PC-9 (cell line): ENCODE results near the gene CDKN1B. TPM values are rescaled to one million over a fixed set of nuclear protein-coding genes. Genes with fewer than 3 reads are reported as not detected.

ENCODE experiments used
- BruUV-seq: library from RNA; stranded (reverse); fragments of 400-500 nt; replicated peaks from 2 replicates; lab custom pipeline; 2021; lab: Mats Ljungman, UMichigan
- CTCF ChIA-PET: fragments of 300-600 bp; sonication (Branson Sonifier 250); formaldehyde crosslinking; loops from one replicate; lab custom pipeline; 2022; ENCODE audit warnings: antibody characterized with exemption; lab: Charles Lee
- POLR2A ChIA-PET: fragments of 300-600 bp; sonication (Branson Sonifier 250); formaldehyde crosslinking; loops from one replicate; lab custom pipeline; 2022; ENCODE audit warnings: antibody characterized with exemption; ENCODE audit not compliant: unreplicated experiment; lab: Charles Lee
- DNase-seq, 2 experiments: peaks; one replicate each; pipeline versions ENCODE4 v3.0.0 to v3.0.0-alpha.2; 2015 to 2022; ENCODE audit warnings: mixed read lengths in 1 of 2
- H2AFZ ChIP-seq: fragments of 200-600 bp; sonication (generic); 2 replicates; pipeline ENCODE4 v1.8.1; 2017; ENCODE audit warnings: antibody characterized with exemption
- H3F3A ChIP-seq: fragments of 200-600 bp; sonication (generic); 2 replicates; pipeline ENCODE4 v1.8.1; 2017; ENCODE audit warnings: antibody characterized with exemption, mild to moderate bottlenecking, low read depth; ENCODE audit not compliant: insufficient read depth
- H3K27ac ChIP-seq: fragments of 200-600 bp; sonication (generic); 2 replicates; pipeline ENCODE4 v1.6.1; 2016; ENCODE audit warnings: mixed run types
- H3K27me3 ChIP-seq: fragments of 200-600 bp; sonication (generic); 2 replicates; pipeline ENCODE4 v1.6.1; 2016; ENCODE audit warnings: low read depth, mixed run types; ENCODE audit not compliant: insufficient read depth
- H3K36me3 ChIP-seq: fragments of 200-600 bp; sonication (generic); 2 replicates; pipeline ENCODE4 v1.6.1; 2016; ENCODE audit warnings: low read depth, mixed run types
- H3K4me1 ChIP-seq: fragments of 200-600 bp; sonication (generic); replicated peaks from 2 replicates; pipeline ENCODE4 v1.6.1; 2016; ENCODE audit warnings: mixed run types; ENCODE audit not compliant: insufficient read depth
- H3K4me2 ChIP-seq: fragments of 200-600 bp; sonication (generic); 2 replicates; pipeline ENCODE4 v1.6.1; 2017; ENCODE audit warnings: mixed run types
- H3K4me3 ChIP-seq: fragments of 200-600 bp; sonication (generic); 2 replicates; pipeline ENCODE4 v1.6.1; 2016; ENCODE audit warnings: mixed run types
- H3K79me2 ChIP-seq: fragments of 200-600 bp; sonication (generic); 2 replicates; pipeline ENCODE4 v1.6.1; 2017; ENCODE audit warnings: low read depth, mixed run types
- H3K9me2 ChIP-seq: fragments of 200-600 bp; sonication (generic); 2 replicates; pipeline ENCODE4 v1.8.1; 2017; ENCODE audit warnings: mild to moderate bottlenecking; ENCODE audit not compliant: insufficient read depth
- H3K9me3 ChIP-seq: fragments of 200-600 bp; sonication (generic); 2 replicates; pipeline ENCODE4 v1.8.1; 2016; ENCODE audit warnings: low read depth; ENCODE audit not compliant: insufficient read depth
- H4K20me1 ChIP-seq: fragments of 200-600 bp; sonication (generic); 2 replicates; pipeline ENCODE4 v1.8.1; 2017; ENCODE audit not compliant: insufficient read depth
- EZH2 ChIP-seq: fragments of 200-600 bp; sonication (generic); IDR thresholded peaks from 2 replicates; pipeline ENCODE4 v1.8.0; 2017; ENCODE audit warnings: antibody characterized with exemption, low read depth
- intact Hi-C: fragments of 100-400 bp; cut with micrococcal nuclease; formaldehyde crosslinking; loops from one replicate; pipeline ENCODE4 v1.10.0; 2022; ENCODE audit not compliant: unreplicated experiment
- total RNA-seq: library from RNA; stranded (reverse); gene quantifications from 2 replicates; pipeline ENCODE4 v1.2.3, GENCODE V29; 2021
- TF ChIP-seq, protein P1 (sequence below): fragments of 200-600 bp; sonication (generic); conservative IDR thresholded peaks from 2 replicates; pipeline ENCODE4 v1.6.1; 2017; ENCODE audit warnings: mixed run types, antibody characterized with exemption, mild to moderate bottlenecking, moderate library complexity

Gene CDKN1B
- total RNA-seq, 1 experiment from 2014 or later: 67.5 TPM

DNA sequence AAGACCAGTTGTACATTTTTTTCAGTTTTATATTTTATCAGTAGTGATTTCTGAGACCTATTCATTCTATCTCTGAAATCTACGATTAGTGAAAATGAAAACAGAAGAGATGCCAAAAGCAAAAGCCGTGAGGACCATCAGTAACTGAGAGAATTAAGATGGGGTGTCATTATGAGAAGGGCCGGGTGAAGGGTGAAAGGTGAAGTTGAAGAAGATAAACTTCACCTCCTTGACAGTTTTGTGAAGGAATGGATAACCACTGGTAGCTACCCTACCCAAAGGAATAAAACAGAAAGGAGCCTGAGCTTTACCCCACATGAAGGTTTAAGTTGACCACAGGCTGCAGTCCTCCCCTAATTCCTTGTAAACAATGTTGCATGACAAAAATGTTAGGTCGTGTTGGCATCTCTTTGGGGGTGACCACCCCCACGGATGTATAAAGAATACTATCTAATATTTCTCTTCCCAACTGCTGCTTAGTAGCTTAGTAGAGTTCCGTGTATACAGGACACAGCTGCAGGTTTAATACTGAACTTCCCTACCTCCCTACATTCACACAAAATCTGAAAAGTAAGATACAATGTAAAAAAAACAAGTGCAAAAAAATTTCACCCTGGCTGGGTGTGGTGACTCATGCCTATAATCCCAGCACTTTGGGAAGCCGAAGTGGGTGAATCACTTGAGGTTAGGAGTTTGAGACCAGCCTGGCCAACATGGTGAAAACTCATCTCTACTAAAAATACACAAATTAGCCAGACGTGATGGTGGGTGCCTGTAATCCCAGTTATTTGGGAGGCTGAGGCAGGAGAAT lies 45.1 kb upstream of the CDKN1B start:
- no peaks in the 10 kb centered on the region for H3K27me3 ChIP-seq
- TF ChIP-seq EZH2: no peak
- TF ChIP-seq, protein P1, sequence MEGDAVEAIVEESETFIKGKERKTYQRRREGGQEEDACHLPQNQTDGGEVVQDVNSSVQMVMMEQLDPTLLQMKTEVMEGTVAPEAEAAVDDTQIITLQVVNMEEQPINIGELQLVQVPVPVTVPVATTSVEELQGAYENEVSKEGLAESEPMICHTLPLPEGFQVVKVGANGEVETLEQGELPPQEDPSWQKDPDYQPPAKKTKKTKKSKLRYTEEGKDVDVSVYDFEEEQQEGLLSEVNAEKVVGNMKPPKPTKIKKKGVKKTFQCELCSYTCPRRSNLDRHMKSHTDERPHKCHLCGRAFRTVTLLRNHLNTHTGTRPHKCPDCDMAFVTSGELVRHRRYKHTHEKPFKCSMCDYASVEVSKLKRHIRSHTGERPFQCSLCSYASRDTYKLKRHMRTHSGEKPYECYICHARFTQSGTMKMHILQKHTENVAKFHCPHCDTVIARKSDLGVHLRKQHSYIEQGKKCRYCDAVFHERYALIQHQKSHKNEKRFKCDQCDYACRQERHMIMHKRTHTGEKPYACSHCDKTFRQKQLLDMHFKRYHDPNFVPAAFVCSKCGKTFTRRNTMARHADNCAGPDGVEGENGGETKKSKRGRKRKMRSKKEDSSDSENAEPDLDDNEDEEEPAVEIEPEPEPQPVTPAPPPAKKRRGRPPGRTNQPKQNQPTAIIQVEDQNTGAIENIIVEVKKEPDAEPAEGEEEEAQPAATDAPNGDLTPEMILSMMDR: no peak
- POLR2A ChIA-PET: no interaction called here

DNA sequence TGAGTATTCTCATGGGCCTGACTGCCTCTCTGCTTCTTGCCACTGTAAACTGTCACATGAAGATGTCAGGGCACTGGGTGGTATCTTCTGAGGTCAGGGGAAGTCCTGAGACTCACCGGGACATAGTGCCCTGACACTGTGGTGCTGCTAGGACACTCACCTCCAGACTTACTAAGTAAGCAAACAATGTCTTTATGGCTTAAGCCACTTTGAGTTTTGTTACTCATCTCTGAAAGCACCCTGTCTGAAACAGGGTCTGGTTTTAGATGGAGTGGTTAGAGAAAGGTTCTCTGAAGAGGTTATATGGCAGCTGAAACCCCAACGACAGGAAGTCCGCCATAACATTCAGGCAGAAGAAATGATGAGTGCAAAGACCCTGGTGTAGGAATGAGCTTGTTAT lies 43.9 kb upstream of the CDKN1B start:
- CTCF ChIA-PET: interaction anchor here (0.7 kb wide), 1 partner anchor 1630 kb away, joined by 4 read pairs; no protein-coding TSS in a partner anchor

More for the DNA sequence above, 45.1 kb upstream of the CDKN1B start:
- intact Hi-C loops: no loop called here
- Histone ChIP-seq H3K9me2 (no peaks in the 10 kb centered on the region), H3K27ac (no peak overlapping the region), H3K9me3 (no peaks in the 10 kb centered on the region), H3K4me2 (no peak overlapping the region), H3K4me3 (no peak overlapping the region), H3F3A (no peaks in the 10 kb centered on the region), H3K36me3 (no peaks in the 10 kb centered on the region), H4K20me1 (no peaks in the 10 kb centered on the region), H3K79me2 (no peaks in the 10 kb centered on the region), H3K4me1 (0 out of 2 replicates have a peak, but pooled peaks cover 4% of the 10 kb centered on the region), H2AFZ (no peak overlapping the region)
- no TSS peak for BruUV-seq
- CTCF ChIA-PET: no interaction called here
- DNase-seq: no peak

DNA sequence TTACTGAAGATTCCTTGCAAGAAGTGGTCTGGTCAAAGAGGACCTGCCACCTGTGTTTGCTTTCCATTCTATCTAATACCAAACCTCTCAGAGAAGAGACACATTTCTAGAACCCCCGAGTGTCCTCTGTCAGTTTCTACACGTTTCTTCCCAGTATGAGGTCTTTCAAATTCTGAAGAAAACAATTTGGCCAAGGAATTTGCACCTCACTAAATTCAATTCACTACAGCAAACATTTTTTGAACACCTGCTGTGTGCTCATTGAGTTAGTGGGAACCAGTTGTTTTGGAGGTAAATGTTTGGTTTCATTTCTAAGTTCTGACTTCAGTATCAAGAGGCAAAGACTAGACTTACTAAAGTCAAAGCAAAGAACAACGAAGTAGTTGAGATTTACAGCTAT lies 40.6 kb upstream of the CDKN1B start:
- Histone ChIP-seq H3K9me2 (no peaks in the 10 kb centered on the region), H3K9me3 (no peaks in the 10 kb centered on the region), H3K4me3 (no peak overlapping the region), H2AFZ (no peak overlapping the region), H3F3A (no peaks in the 10 kb centered on the region), H4K20me1 (no peaks in the 10 kb centered on the region), H3K4me1 (0 out of 2 replicates have a peak, but pooled peaks cover 4% of the 10 kb centered on the region), H3K79me2 (no peaks in the 10 kb centered on the region), H3K4me2 (no peak overlapping the region), H3K36me3 (no peaks in the 10 kb centered on the region), H3K27ac (no peak overlapping the region), H3K27me3 (no peaks in the 10 kb centered on the region)
- TF ChIP-seq EZH2: no peak
- TF ChIP-seq, protein P1: no peak
- no TSS peak for BruUV-seq
- CTCF ChIA-PET: no interaction called here
- POLR2A ChIA-PET: no interaction called here
- intact Hi-C loops: no loop called here
- no peak for DNase-seq

More for the DNA sequence above, 43.9 kb upstream of the CDKN1B start:
- TF ChIP-seq EZH2: no peak
- TF ChIP-seq, protein P1: no peak
- Histone ChIP-seq H4K20me1 (no peaks in the 10 kb centered on the region), H3K9me3 (no peaks in the 10 kb centered on the region), H3K4me3 (no peak overlapping the region), H3K36me3 (no peaks in the 10 kb centered on the region), H3K79me2 (no peaks in the 10 kb centered on the region), H3K9me2 (no peaks in the 10 kb centered on the region), H3K4me2 (no peak overlapping the region), H3K27ac (no peak overlapping the region), H2AFZ (no peak overlapping the region), H3F3A (no peaks in the 10 kb centered on the region), H3K27me3 (no peaks in the 10 kb centered on the region), H3K4me1 (0 out of 2 replicates have a peak, but pooled peaks cover 4% of the 10 kb centered on the region)
- DNase-seq: no peak
- intact Hi-C loops: no loop called here
- POLR2A ChIA-PET: no interaction called here
- BruUV-seq: no TSS peak
